HCT116 (cell line): ENCODE results near the gene DOP1A. TPM values are rescaled to one million over a fixed set of nuclear protein-coding genes. Genes with fewer than 3 reads are reported as not detected.

ENCODE experiments used
- ATAC-seq: fragments of 200-7000 bp; cut with Tn5 transposase; 2 replicates; pipeline ENCODE4 v1.9.1; 2020; ENCODE audit warnings: mild to moderate bottlenecking, moderate library complexity
- BruUV-seq: library from RNA; stranded (reverse); fragments of 400-500 nt; replicated peaks from 2 replicates; lab custom pipeline; 2021; lab: Mats Ljungman, UMichigan
- CTCF ChIA-PET: fragments of 300-600 bp; sonication (Branson Sonifier 250); formaldehyde crosslinking; loops from one replicate; lab custom pipeline; 2021; ENCODE audit warnings: antibody characterized with exemption; lab: Charles Lee
- POLR2A ChIA-PET: fragments of 300-600, 350-600 bp; sonication (Branson Sonifier 250); formaldehyde crosslinking; loops from one replicate; lab custom pipeline; 2021; ENCODE audit warnings: antibody characterized with exemption; lab: Charles Lee
- RAD21 ChIA-PET, 2 experiments: fragments of 300-600 bp; sonication (Branson Sonifier 250); formaldehyde crosslinking; loops; one replicate each; lab custom pipeline; 2023; ENCODE audit warnings: low total read pairs in 2 of 2; ENCODE audit not compliant: uncharacterized antibody in 2 of 2, unreplicated experiment in 2 of 2, low non-redundant PET in 1 of 2; lab: Charles Lee
- DNase-seq: peaks from one replicate; pipeline ENCODE4 v3.0.0-alpha.2; 2010; ENCODE audit warnings: low read depth, low spot score
- H2AFZ ChIP-seq: fragments of 200-600 bp; shearing (Covaris generic), sonication (generic); 2 replicates; pipeline ENCODE4 v1.6.1; 2017; ENCODE audit warnings: low read depth, mixed run types, mixed read lengths, antibody characterized with exemption, low read length; ENCODE audit not compliant: poor library complexity, severe bottlenecking
- H3K27ac ChIP-seq: 2 replicates; pipeline ENCODE4 v1.5.1; 2012; ENCODE audit warnings: low read depth, low read length
- H3K27me3 ChIP-seq: fragments of 200-600 bp; sonication (generic); 2 replicates; pipeline ENCODE4 v1.6.1; 2016; ENCODE audit warnings: mixed run types, low read length, mixed read lengths; ENCODE audit not compliant: insufficient read depth
- H3K36me3 ChIP-seq, 2 experiments: fragments of 200-500 bp in 1 of 2; fragments of 200-600 bp in 1 of 2; sonication (Bioruptor generic) in 1 of 2; sonication (generic) in 1 of 2; 2 replicates each; pipeline versions ENCODE4 v1.5.1 to v1.6.1; 2014 to 2016; ENCODE audit warnings: low read length in 2 of 2, inconsistent platforms in 1 of 2, mixed read lengths in 1 of 2, mixed run types in 1 of 2; ENCODE audit not compliant: insufficient read depth in 2 of 2, control insufficient read depth in 1 of 2
- H3K4me1 ChIP-seq, 2 experiments: fragments of 200-600 bp in 1 of 2; sonication (generic) in 1 of 2; 2 replicates each; pipeline versions ENCODE4 v1.5.1 to v1.6.1; 2012 to 2017; ENCODE audit warnings: low read length in 2 of 2, inconsistent platforms in 1 of 2, mild to moderate bottlenecking in 1 of 2, mixed read lengths in 1 of 2, mixed run types in 1 of 2, moderate library complexity in 1 of 2; ENCODE audit not compliant: insufficient read depth in 2 of 2, control insufficient read depth in 1 of 2
- H3K4me2 ChIP-seq: fragments of 200-600 bp; sonication (generic); 2 replicates; pipeline ENCODE4 v1.6.1; 2017; ENCODE audit warnings: mixed run types, low read length, mixed read lengths
- H3K4me3 ChIP-seq, 2 experiments: fragments of 200-600 bp in 1 of 2; sonication (generic) in 1 of 2; replicated peaks in 1 of 2; 2 replicates each; pipeline ENCODE4 v1.5.1; 2011 to 2016; ENCODE audit warnings: low read length in 2 of 2, control low read depth in 1 of 2, low read depth in 1 of 2, mild to moderate bottlenecking in 1 of 2, mixed read lengths in 1 of 2, mixed run types in 1 of 2
- H3K79me2 ChIP-seq: fragments of 200-600 bp; sonication (generic); 2 replicates; pipeline ENCODE4 v1.6.1; 2017; ENCODE audit warnings: mild to moderate bottlenecking, mixed run types, low read length, moderate library complexity, mixed read lengths; ENCODE audit not compliant: insufficient read depth
- H3K9ac ChIP-seq: fragments of 200-600 bp; sonication (generic); 2 replicates; pipeline ENCODE4 v1.6.1; 2016; ENCODE audit warnings: low read length, mixed read lengths
- H3K9me2 ChIP-seq: fragments of 200-600 bp; sonication (generic), shearing (Covaris generic); 2 replicates; pipeline ENCODE4 v1.6.1; 2017; ENCODE audit warnings: mixed run types, mild to moderate bottlenecking, moderate library complexity; ENCODE audit not compliant: insufficient read depth
- H3K9me3 ChIP-seq, 2 experiments: fragments of 200-500 bp in 1 of 2; fragments of 200-600 bp in 1 of 2; sonication (Bioruptor generic) in 1 of 2; sonication (generic) in 1 of 2; 2 replicates each; pipeline ENCODE4 v1.6.1; 2014 to 2017; ENCODE audit warnings: low read length in 2 of 2, mixed read lengths in 2 of 2, inconsistent platforms in 1 of 2, low read depth in 1 of 2, mild to moderate bottlenecking in 1 of 2, mixed run types in 1 of 2, moderate library complexity in 1 of 2; ENCODE audit not compliant: control insufficient read depth in 1 of 2, insufficient read depth in 1 of 2
- H4K20me1 ChIP-seq: fragments of 200-600 bp; sonication (generic), shearing (Covaris generic); 2 replicates; pipeline ENCODE4 v1.6.1; 2017; ENCODE audit warnings: mixed run types, mild to moderate bottlenecking, moderate library complexity; ENCODE audit not compliant: insufficient read depth
- CBX3 ChIP-seq: IDR thresholded peaks from 2 replicates; pipeline ENCODE4 v1.6.1; 2012; ENCODE audit warnings: low read depth
- CEBPB ChIP-seq: IDR thresholded peaks from 2 replicates; pipeline ENCODE4 v1.6.1; 2012; ENCODE audit warnings: low read depth
- CTCF ChIP-seq, 3 experiments: fragments of 200-600 bp in 1 of 3; sonication (generic) in 1 of 3; IDR thresholded peaks in 2 of 3; conservative IDR thresholded peaks in 1 of 3; 2 replicates each; pipeline ENCODE4 v1.5.1; 2012 to 2017; ENCODE audit warnings: low read depth in 2 of 3, low read length in 2 of 3, antibody characterized with exemption in 1 of 3, borderline replicate concordance in 1 of 3, control low read depth in 1 of 3, mild to moderate bottlenecking in 1 of 3, mixed read lengths in 1 of 3, mixed run types in 1 of 3, moderate library complexity in 1 of 3; ENCODE audit not compliant: insufficient read depth in 1 of 3
- EGR1 ChIP-seq: IDR thresholded peaks from 2 replicates; pipeline ENCODE4 v1.6.1; 2012; ENCODE audit warnings: low read depth
- ELF1 ChIP-seq: IDR thresholded peaks from 2 replicates; pipeline ENCODE4 v1.6.1; 2012; ENCODE audit warnings: low read depth, borderline replicate concordance
- EZH2 ChIP-seq: fragments of 200-600 bp; sonication (generic); IDR thresholded peaks from 2 replicates; pipeline ENCODE4 v1.6.1; 2017; ENCODE audit warnings: antibody characterized with exemption, mixed run types
- FOSL1 ChIP-seq: IDR thresholded peaks from 2 replicates; pipeline ENCODE4 v1.6.1; 2012; ENCODE audit warnings: low read depth
- JUND ChIP-seq: IDR thresholded peaks from 2 replicates; pipeline ENCODE4 v1.6.1; 2012
- POLR2A ChIP-seq: IDR thresholded peaks from 2 replicates; pipeline ENCODE4 v1.7.0; 2011; ENCODE audit warnings: borderline replicate concordance; ENCODE audit not compliant: insufficient read depth, insufficient read length; ENCODE audit errors: extremely low read depth
- POLR2AphosphoS5 ChIP-seq: IDR thresholded peaks from 2 replicates; pipeline ENCODE4 v1.6.1; 2011; ENCODE audit warnings: mild to moderate bottlenecking, low read depth, low read length, moderate library complexity
- RAD21 ChIP-seq: IDR thresholded peaks from 2 replicates; pipeline ENCODE4 v1.6.1; 2012; ENCODE audit warnings: low read depth, mild to moderate bottlenecking
- REST ChIP-seq: IDR thresholded peaks from 2 replicates; pipeline ENCODE4 v1.6.1; 2012; ENCODE audit warnings: low read depth
- SIN3A ChIP-seq: IDR thresholded peaks from 2 replicates; pipeline ENCODE4 v1.6.1; 2012; ENCODE audit warnings: low read depth
- SRF ChIP-seq: IDR thresholded peaks from 2 replicates; pipeline ENCODE4 v1.6.1; 2012; ENCODE audit warnings: low read depth
- TCF7L2 ChIP-seq: IDR thresholded peaks from 2 replicates; pipeline ENCODE4 v1.7.0; 2011; ENCODE audit warnings: borderline replicate concordance, inconsistent platforms; ENCODE audit not compliant: insufficient read depth, insufficient read length; ENCODE audit errors: extremely low read depth
- YY1 ChIP-seq: IDR thresholded peaks from 2 replicates; pipeline ENCODE4 v1.6.1; 2011; ENCODE audit warnings: low read length, low read depth, moderate library complexity, mild to moderate bottlenecking; ENCODE audit not compliant: insufficient replicate concordance; ENCODE audit errors: extremely low read depth
- ZFX ChIP-seq: fragments of 450-650 bp; IDR thresholded peaks from 2 replicates; pipeline ENCODE4 v1.6.1; 2017
- ZNF274 ChIP-seq: fragments of 200-500 bp; sonication (Bioruptor generic); IDR thresholded peaks from 2 replicates; pipeline ENCODE4 v1.6.1; 2014; ENCODE audit warnings: mild to moderate bottlenecking, low read depth, low read length, inconsistent platforms
- intact Hi-C: fragments of 100-400 bp; cut with micrococcal nuclease; formaldehyde crosslinking; loops from 2 replicates; pipeline ENCODE4 v1.10.0; 2022
- total RNA-seq: library from RNA; stranded (reverse); gene quantifications from one replicate; pipeline ENCODE4 v1.2.1, GENCODE V29; 2021; ENCODE audit not compliant: unreplicated experiment
- TF ChIP-seq, protein P1 (sequence below): IDR thresholded peaks from 2 replicates; pipeline ENCODE4 v1.6.1; 2011; ENCODE audit warnings: mild to moderate bottlenecking, low read length, moderate library complexity; ENCODE audit not compliant: insufficient replicate concordance; ENCODE audit errors: extremely low read depth
- TF ChIP-seq, protein P2 (sequence below): IDR thresholded peaks from 2 replicates; pipeline ENCODE4 v1.6.1; 2012

DOP1A gene
- total RNA-seq, 1 experiment from 2014 or later: 7.1 TPM

DNA sequence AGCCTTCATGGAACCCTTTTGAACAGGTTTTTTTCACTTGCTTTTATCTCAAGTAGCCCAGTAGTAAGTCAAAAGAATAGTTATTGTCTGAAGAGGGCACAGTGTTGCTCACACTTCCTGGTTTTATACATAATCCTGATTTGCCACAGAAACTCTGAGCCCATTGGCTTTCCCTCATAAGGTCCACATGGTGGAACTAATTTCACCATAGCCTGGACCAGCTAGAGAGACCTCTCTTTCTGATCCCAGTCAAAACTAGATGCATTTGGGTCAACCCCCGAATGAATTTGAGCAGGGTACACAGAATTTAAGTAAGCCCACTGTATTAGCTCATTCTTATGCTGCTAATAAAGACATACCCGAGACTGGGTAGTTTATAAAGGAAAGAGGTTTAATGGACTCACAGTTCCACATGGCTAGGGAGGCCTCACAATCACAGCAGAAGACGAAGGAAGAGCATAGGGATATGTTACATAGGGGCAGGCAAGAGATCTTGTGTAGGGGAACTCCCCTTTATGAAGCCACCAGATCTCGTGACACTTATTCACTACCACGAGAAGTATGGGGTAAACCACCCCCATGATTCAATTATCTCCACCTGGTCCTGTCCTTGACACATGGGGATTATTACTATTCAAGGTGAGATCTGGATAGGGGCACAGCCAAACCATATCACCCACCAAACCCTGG, 131.8 kb downstream of the DOP1A start:
- DNase-seq (no peak), ATAC-seq (no peak)
- no peak overlapping the region for H2AFZ ChIP-seq
- intact Hi-C loops: no loop called here
- ChIA-PET CTCF (interaction anchor here (1.9 kb wide), 1 partner anchor 16 kb away, joined by 5 read pairs; no protein-coding TSS in a partner anchor), POLR2A (no interaction called here), RAD21 (no interaction called here)
- H4K20me1 ChIP-seq: no peaks in the 10 kb centered on the region
- H3K36me3 ChIP-seq: no peaks in the 10 kb centered on the region
- no peak overlapping the region for H3K4me2 ChIP-seq
- H3K9me2 ChIP-seq: no peaks in the 10 kb centered on the region
- H3K9ac ChIP-seq: no peak overlapping the region
- TF ChIP-seq FOSL1 (no peak), TCF7L2 (no peak), YY1 (no peak), CEBPB (no peak), REST (no peak), EZH2 (no peak), POLR2A (no peak), SRF (no peak), CTCF (IDR thresholded peaks at IDR 0.05 in 2 of 3, conservative IDR thresholded peaks at IDR 0.05 in 1 of 3; ENCODE audit: borderline replicate concordance in 1 of 3, insufficient read depth in 1 of 3, low read depth in 2 of 3, low read length in 2 of 3) (no peak), EGR1 (no peak), CBX3 (no peak), ELF1 (no peak), JUND (no peak), POLR2AphosphoS5 (no peak), ZFX (no peak), SIN3A (no peak), RAD21 (no peak), ZNF274 (no peak)
- TF ChIP-seq, protein P1, sequence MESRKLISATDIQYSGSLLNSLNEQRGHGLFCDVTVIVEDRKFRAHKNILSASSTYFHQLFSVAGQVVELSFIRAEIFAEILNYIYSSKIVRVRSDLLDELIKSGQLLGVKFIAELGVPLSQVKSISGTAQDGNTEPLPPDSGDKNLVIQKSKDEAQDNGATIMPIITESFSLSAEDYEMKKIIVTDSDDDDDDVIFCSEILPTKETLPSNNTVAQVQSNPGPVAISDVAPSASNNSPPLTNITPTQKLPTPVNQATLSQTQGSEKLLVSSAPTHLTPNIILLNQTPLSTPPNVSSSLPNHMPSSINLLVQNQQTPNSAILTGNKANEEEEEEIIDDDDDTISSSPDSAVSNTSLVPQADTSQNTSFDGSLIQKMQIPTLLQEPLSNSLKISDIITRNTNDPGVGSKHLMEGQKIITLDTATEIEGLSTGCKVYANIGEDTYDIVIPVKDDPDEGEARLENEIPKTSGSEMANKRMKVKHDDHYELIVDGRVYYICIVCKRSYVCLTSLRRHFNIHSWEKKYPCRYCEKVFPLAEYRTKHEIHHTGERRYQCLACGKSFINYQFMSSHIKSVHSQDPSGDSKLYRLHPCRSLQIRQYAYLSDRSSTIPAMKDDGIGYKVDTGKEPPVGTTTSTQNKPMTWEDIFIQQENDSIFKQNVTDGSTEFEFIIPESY: no peak
- TF ChIP-seq, protein P2, sequence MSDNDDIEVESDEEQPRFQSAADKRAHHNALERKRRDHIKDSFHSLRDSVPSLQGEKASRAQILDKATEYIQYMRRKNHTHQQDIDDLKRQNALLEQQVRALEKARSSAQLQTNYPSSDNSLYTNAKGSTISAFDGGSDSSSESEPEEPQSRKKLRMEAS: no peak
- BruUV-seq: no TSS peak
- H3K79me2 ChIP-seq: no peaks in the 10 kb centered on the region
- H3K4me3 ChIP-seq: no peak overlapping the region
- H3K9me3 ChIP-seq: no peaks in the 10 kb centered on the region
- no peaks in the 10 kb centered on the region for H3K27me3 ChIP-seq
- peaks cover 0 to 7% of the 10 kb centered on the region in 2 experiments; a peak in 3 of 4 replicates for H3K4me1 ChIP-seq
- H3K27ac ChIP-seq: no peak overlapping the region
